Astrocyte of the spinal cord (primary cell): ENCODE data around the gene WDR91.

Experiments used
- DNase-seq: peaks from one replicate; pipeline ENCODE4 v3.0.0; 2011; ENCODE audit warnings: low read depth, low spot score
- H3K4me3 ChIP-seq: 2 replicates; pipeline ENCODE4 v1.5.1; 2011; ENCODE audit warnings: low read depth, mild to moderate bottlenecking, low read length, moderate library complexity
- in situ Hi-C: cut with HindIII; loops from 2 replicates; pipeline ENCODE4 v1.10.0; 2017; ENCODE audit warnings: low sequenced_read_pairs
- TF ChIP-seq, protein P1 (sequence below): IDR thresholded peaks from 2 replicates; pipeline ENCODE4 v1.5.1; 2012; ENCODE audit warnings: low read depth, mild to moderate bottlenecking, low read length, inconsistent platforms

The WDR91 gene

DNA sequence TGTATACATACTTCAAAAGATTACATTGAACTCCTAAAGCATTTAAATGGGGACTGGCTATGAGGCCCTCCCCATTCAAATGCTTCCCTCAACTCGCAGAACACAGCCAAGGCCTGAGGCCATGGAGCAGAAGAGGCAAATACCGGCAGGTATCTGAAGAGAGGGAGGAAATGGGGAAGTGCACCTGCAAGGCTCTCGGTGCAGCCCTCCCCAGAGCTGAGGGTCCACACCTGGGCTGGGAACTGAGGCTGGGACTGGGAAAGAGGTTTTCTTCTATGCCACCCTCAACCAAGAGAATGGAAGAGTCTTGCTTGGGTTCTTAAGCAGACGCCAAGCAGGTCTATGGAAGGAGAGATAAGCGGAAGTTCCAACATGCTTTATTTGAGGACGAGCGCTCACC is 27.8 kb downstream of the WDR91 start:
- no peak overlapping the region for H3K4me3 ChIP-seq
- TF ChIP-seq, protein P1, sequence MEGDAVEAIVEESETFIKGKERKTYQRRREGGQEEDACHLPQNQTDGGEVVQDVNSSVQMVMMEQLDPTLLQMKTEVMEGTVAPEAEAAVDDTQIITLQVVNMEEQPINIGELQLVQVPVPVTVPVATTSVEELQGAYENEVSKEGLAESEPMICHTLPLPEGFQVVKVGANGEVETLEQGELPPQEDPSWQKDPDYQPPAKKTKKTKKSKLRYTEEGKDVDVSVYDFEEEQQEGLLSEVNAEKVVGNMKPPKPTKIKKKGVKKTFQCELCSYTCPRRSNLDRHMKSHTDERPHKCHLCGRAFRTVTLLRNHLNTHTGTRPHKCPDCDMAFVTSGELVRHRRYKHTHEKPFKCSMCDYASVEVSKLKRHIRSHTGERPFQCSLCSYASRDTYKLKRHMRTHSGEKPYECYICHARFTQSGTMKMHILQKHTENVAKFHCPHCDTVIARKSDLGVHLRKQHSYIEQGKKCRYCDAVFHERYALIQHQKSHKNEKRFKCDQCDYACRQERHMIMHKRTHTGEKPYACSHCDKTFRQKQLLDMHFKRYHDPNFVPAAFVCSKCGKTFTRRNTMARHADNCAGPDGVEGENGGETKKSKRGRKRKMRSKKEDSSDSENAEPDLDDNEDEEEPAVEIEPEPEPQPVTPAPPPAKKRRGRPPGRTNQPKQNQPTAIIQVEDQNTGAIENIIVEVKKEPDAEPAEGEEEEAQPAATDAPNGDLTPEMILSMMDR = no peak
- DNase-seq = no peak
- in situ Hi-C loops = no loop called here

DNA sequence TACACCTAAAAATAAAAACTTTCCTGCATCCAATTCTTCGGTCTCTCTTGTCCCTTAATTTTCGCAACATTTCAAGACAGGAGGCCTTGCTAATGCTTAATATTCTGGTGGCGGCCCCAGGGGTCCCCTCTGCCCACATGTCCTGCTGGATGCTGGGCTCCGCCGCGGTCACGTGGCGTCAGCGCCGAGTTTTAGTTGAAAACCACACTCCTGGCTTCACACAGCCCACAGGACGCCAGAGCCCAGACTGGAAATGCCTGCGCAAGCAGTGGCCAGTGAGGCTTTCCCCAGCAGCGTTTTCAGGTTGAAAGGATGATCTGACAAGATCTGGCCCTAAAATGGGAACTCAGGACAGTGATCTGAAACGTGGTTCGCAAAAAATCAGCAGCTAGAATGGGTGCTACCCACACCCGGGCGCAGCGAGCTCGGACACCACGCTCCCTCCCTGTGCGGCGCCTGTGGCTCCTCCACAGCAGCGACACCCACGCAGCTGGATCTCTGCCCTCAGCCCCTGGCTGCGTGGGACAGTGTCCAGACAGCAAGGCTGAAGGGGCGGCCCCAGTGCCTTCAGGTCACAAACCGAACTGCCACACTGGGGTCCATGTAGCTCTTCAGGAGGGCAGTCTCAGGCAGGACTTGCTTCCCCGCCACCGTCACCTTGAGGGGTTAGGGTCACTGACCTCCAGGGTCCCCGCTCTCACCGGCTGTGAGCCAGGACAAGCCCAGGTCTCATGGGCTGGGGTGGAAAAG is 29.2 kb downstream of the WDR91 start:
- no peak for DNase-seq
- TF ChIP-seq, protein P1 = no peak
- no peak overlapping the region for H3K4me3 ChIP-seq
- in situ Hi-C loops = no loop called here

DNA sequence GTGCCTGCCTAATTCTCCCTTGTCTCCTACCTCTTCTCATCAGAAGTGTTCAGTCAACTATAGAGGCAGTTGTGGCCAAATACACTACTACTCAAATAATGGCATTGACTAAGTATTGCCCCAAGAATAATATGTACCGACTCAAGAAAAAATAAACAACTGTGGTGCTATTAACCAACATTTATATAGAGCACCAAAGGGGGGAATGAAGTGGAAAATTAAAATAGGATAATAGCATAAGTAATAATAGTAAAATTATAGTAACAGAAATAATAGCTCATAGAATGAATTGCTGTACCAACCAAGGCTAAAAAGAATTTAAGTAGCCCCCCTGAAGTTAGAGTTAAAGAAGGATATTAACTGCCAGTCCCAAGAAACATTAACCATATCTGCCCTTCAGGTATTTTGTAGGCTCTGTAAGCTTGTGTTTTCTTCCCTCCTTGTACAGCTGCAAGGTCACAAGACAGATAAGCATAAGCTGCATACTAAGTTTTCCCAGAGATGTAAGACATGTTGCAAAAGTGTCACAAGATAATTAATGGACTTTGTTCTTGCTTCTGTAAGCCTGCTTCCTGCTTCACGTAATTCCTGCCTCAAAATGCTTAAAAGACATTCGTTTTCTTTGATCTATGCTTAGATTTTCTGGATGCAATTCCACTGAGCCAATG is 29.9 kb downstream of the WDR91 start:
- no peak for DNase-seq
- TF ChIP-seq, protein P1 = no peak
- H3K4me3 ChIP-seq = no peak overlapping the region
- in situ Hi-C loops = no loop called here

DNA sequence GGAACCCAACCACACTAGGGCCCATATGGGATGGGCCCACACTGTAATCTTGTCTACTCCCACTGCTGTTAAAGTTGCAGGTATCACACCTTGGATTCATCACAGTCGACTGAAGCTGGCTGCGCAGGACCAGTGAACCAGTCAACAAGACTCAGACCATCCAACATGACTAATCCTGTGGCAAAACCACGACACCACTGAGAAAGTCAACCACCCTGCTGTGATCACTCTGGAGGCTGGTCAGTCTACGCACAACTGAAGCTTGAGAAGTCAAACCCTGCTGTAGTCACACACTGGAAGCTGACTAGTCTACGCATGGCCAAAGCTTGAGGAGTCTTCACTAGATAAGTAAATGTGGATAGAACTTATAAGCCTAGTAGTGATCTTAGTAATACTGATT is 31.2 kb downstream of the WDR91 start:
- DNase-seq = no peak
- no peak overlapping the region for H3K4me3 ChIP-seq
- TF ChIP-seq, protein P1 = no peak
- in situ Hi-C loops = no loop called here

DNA sequence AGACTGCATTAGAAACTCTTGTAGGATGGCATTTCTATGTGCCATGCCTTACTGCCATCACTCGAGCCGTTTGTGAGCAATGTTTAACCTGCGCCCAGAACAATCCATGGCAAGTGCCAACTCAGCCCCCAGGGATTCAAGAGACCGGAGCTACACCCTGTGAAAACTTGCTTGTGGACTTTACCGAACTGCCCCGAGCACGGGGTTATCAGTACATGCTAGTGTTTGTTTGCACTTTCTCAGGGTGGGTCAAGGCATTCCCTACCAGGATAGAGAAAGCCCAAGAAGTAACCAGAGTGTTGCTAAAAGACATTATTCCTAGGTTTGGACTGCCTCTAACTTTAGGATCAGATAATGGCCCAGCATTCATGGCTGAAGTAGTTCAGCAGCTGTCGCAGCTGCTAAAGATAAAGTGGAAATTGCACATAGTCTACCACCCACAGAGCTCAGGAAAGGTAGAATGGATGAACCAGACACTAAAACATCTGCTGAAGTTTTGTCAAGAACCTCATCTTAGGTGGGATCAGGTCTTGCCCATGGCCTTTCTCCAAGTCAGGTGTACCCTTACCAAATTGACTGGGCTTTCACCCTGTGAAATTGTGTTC is 31.9 kb downstream of the WDR91 start:
- TF ChIP-seq, protein P1 = no peak
- no peak for DNase-seq
- no peak overlapping the region for H3K4me3 ChIP-seq
- in situ Hi-C loops = no loop called here

DNA sequence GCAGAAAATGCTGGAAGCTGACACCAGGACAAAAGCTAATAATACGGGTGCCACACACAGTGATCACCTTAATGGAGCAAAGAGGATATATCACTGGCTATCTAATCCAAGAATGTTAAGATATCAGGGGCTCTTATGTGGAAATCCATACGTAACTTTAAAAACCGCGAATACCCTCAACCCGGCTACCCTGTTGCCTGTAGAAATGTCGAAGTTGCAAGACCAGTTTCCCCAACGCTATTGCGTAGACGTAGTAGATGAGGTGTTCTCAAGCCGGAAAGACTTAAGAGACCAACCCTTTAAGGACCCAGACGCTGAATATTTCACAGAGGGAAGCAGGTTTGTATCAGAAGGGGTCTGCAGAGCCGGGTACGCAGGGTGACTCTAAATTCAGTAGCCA is 33.0 kb downstream of the WDR91 start:
- in situ Hi-C loops = no loop called here
- no peak for DNase-seq
- TF ChIP-seq, protein P1 = no peak
- H3K4me3 ChIP-seq = no peak overlapping the region
